Endothelial cell of umbilical vein (primary cell): Measurements from ENCODE around the gene EYS. TPM values are rescaled to one million over a fixed set of nuclear protein-coding genes. Genes with fewer than 3 reads are reported as not detected.
"Not testable (repeated sequence)": the region's sequence is repeated elsewhere in the genome, so short reads cannot be mapped to it uniquely, and the experiment has no call there.

Source experiments
- BruUV-seq: library from RNA; stranded (reverse); fragments of 400-500 nt; replicated peaks from 2 replicates; lab custom pipeline; 2021; lab: Mats Ljungman, UMichigan
- CTCF ChIA-PET: fragments of 300-600, 350-600 bp; sonication (Branson Sonifier 250); formaldehyde crosslinking; loops from one replicate; lab custom pipeline; 2021; ENCODE audit warnings: antibody characterized with exemption, inconsistent platforms; lab: Charles Lee
- POLR2A ChIA-PET: fragments of 300-600, 350-600 bp; sonication (Branson Sonifier 250); formaldehyde crosslinking; loops from one replicate; lab custom pipeline; 2021; ENCODE audit warnings: antibody characterized with exemption, inconsistent platforms; lab: Charles Lee
- DNase-seq: peaks from one replicate; pipeline ENCODE4 v3.0.0-alpha.2; 2011; ENCODE audit warnings: low read depth, low spot score
- FAIRE-seq: peaks from 2 replicates; lab custom pipeline; 2011; peaks lifted over from hg19 to GRCh38; lab: Jason Lieb, UNC
- H2AFZ ChIP-seq: 2 replicates; pipeline ENCODE4 v1.6.0; 2012; ENCODE audit warnings: low read depth, low read length, control low read depth, inconsistent platforms
- H3K27ac ChIP-seq: 2 replicates; pipeline ENCODE4 v1.5.1; 2011; ENCODE audit warnings: low read depth, mild to moderate bottlenecking, control low read depth, low read length, moderate library complexity; ENCODE audit not compliant: insufficient read depth
- H3K27me3 ChIP-seq, 2 experiments: 2 replicates each; pipeline versions ENCODE4 v1.6.0 to v1.6.1; 2011; ENCODE audit warnings: low read length in 2 of 2, mixed read lengths in 1 of 2; ENCODE audit not compliant: control insufficient read depth in 2 of 2, insufficient read depth in 2 of 2
- H3K36me3 ChIP-seq, 2 experiments: 2 replicates in 1 of 2; 3 replicates in 1 of 2; pipeline ENCODE4 v1.5.1; 2011; ENCODE audit warnings: low read length in 2 of 2, mild to moderate bottlenecking in 1 of 2, moderate library complexity in 1 of 2; ENCODE audit not compliant: control insufficient read depth in 2 of 2, insufficient read depth in 2 of 2; ENCODE audit errors: extremely low read depth in 1 of 2
- H3K4me1 ChIP-seq: 3 replicates; pipeline ENCODE4 v1.5.1; 2011; ENCODE audit warnings: mild to moderate bottlenecking, low read length; ENCODE audit not compliant: control insufficient read depth, insufficient read depth; ENCODE audit errors: extremely low read depth
- H3K4me2 ChIP-seq: 2 replicates; pipeline ENCODE4 v1.6.1; 2011; ENCODE audit warnings: low read length, control low read depth, mixed read lengths; ENCODE audit not compliant: insufficient read depth
- H3K4me3 ChIP-seq, 3 experiments: fragments of 200-600 bp in 1 of 3; sonication (generic), shearing (Covaris generic) in 1 of 3; replicated peaks in 1 of 3; 2 replicates each; pipeline ENCODE4 v1.5.1; 2011 to 2016; ENCODE audit warnings: control low read depth in 3 of 3, low read length in 3 of 3, mild to moderate bottlenecking in 2 of 3, inconsistent platforms in 1 of 3, low read depth in 1 of 3, moderate library complexity in 1 of 3; ENCODE audit not compliant: insufficient read depth in 1 of 3
- H3K79me2 ChIP-seq: 2 replicates; pipeline ENCODE4 v1.6.0; 2012; ENCODE audit warnings: low read length, inconsistent platforms; ENCODE audit not compliant: control insufficient read depth, insufficient read depth
- H3K9ac ChIP-seq: replicated peaks from 2 replicates; pipeline ENCODE3; 2011; ENCODE audit warnings: low read length, control low read depth; ENCODE audit not compliant: insufficient read depth; ENCODE audit errors: extremely low read depth
- H3K9me1 ChIP-seq: replicated peaks from 3 replicates; pipeline ENCODE4 v1.6.0; 2011; ENCODE audit warnings: mild to moderate bottlenecking, low read length; ENCODE audit not compliant: control insufficient read depth, insufficient read depth; ENCODE audit errors: extremely low read depth
- H3K9me3 ChIP-seq: replicated peaks from 2 replicates; pipeline ENCODE4 v1.5.1; 2012; ENCODE audit warnings: low read length, inconsistent platforms; ENCODE audit not compliant: control insufficient read depth, insufficient read depth
- H4K20me1 ChIP-seq: replicated peaks from 2 replicates; pipeline ENCODE3; 2011; ENCODE audit warnings: mild to moderate bottlenecking, low read length; ENCODE audit not compliant: control insufficient read depth, insufficient read depth; ENCODE audit errors: extremely low read depth
- EZH2 ChIP-seq: IDR thresholded peaks from 2 replicates; pipeline ENCODE4 v1.6.1; 2012; ENCODE audit warnings: borderline replicate concordance, low read depth, mild to moderate bottlenecking, moderate library complexity, low read length, inconsistent platforms; ENCODE audit not compliant: severe bottlenecking
- FOS ChIP-seq: IDR thresholded peaks from 2 replicates; pipeline ENCODE4 v1.6.1; 2011; ENCODE audit warnings: mild to moderate bottlenecking, low read length, moderate library complexity, borderline replicate concordance; ENCODE audit not compliant: insufficient read depth
- GATA2 ChIP-seq: IDR thresholded peaks from 2 replicates; pipeline ENCODE4 v1.7.0; 2011; ENCODE audit warnings: low read depth, mild to moderate bottlenecking, moderate library complexity, mixed read lengths, low read length; ENCODE audit not compliant: insufficient read length, insufficient read depth
- JUN ChIP-seq: IDR thresholded peaks from 2 replicates; pipeline ENCODE4 v1.6.1; 2011; ENCODE audit warnings: borderline replicate concordance, low read depth; ENCODE audit not compliant: insufficient read length, insufficient read depth
- MYC ChIP-seq: IDR thresholded peaks from one replicate; pipeline ENCODE4 v1.6.1; 2011; ENCODE audit warnings: mild to moderate bottlenecking, low read depth, low read length
- POLR2A ChIP-seq: IDR thresholded peaks from 2 replicates; pipeline ENCODE4 v1.6.1; 2012; ENCODE audit warnings: low read depth, mild to moderate bottlenecking, control low read depth, low read length
- POLR2AphosphoS5 ChIP-seq: IDR thresholded peaks from 2 replicates; pipeline ENCODE4 v1.6.1; 2012; ENCODE audit warnings: low read depth, mild to moderate bottlenecking, control low read depth, low read length, moderate library complexity; ENCODE audit not compliant: insufficient read depth
- dilution Hi-C: fragments of 300-500 bp; cut with MboI; formaldehyde crosslinking; loops from one replicate; pipeline ENCODE4 v1.15.0; 2019; ENCODE audit warnings: low sequenced_read_pairs; ENCODE audit not compliant: extremely low pct_ligation_motif_present
- intact Hi-C: fragments of 100-400 bp; cut with micrococcal nuclease; formaldehyde crosslinking; loops from one replicate; pipeline ENCODE4 v1.10.0; 2022
- polyA plus RNA-seq, 4 experiments: library from polyadenylated mRNA; depleted of rRNA in 3 of 4; stranded (reverse) in 3 of 4; unstranded in 1 of 4; fragments of >200 nt; gene quantifications; 2 replicates each; pipeline versions ENCODE4 v1.2.1 to v1.2.3, GENCODE V29; 2011 to 2012; ENCODE audit warnings: missing spikeins in 1 of 4
- total RNA-seq: library from RNA; stranded (reverse); gene quantifications from 2 replicates; pipeline ENCODE4 v1.2.3, GENCODE V29; 2021
- TF ChIP-seq, protein P1 (sequence below): IDR thresholded peaks from 2 replicates; pipeline ENCODE4 v1.6.1; 2011; ENCODE audit not compliant: insufficient read depth, insufficient read length
- TF ChIP-seq, protein P2 (sequence below), 2 donors: IDR thresholded peaks; 1 replicate in 1 of 2; 2 replicates in 1 of 2; pipeline ENCODE4 v1.5.1; 2011; ENCODE audit warnings: low read length in 2 of 2, mild to moderate bottlenecking in 2 of 2, moderate library complexity in 2 of 2, control low read depth in 1 of 2, inconsistent platforms in 1 of 2, low read depth in 1 of 2; ENCODE audit not compliant: insufficient read depth in 1 of 2; ENCODE audit errors: extremely low read depth in 1 of 2

The EYS gene
- total and polyA plus RNA-seq, 2 donors (not counting 3 experiments of a cell fraction or from before 2014, with no cell fraction given) = 0.01 to 0.27 TPM

GRCh38 chr6:65570340-65570739 lies 136.7 kb downstream of the EYS start:
- no peaks in the 10 kb centered on the region for H4K20me1 ChIP-seq
- intact Hi-C loops (no loop called here), dilution Hi-C loops (no loop called here)
- ChIA-PET CTCF (no interaction called here), POLR2A (no interaction called here)
- no peak overlapping the region for H3K4me3 ChIP-seq
- no peaks in the 10 kb centered on the region for H3K9me3 ChIP-seq
- no peak for DNase-seq
- no TSS peak for BruUV-seq
- TF ChIP-seq, protein P1, sequence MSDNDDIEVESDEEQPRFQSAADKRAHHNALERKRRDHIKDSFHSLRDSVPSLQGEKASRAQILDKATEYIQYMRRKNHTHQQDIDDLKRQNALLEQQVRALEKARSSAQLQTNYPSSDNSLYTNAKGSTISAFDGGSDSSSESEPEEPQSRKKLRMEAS = no peak
- no peaks in the 10 kb centered on the region for H3K9me1 ChIP-seq
- no peak overlapping the region for H3K27ac ChIP-seq
- H3K27me3 ChIP-seq = no peaks in the 10 kb centered on the region
- no peaks in the 10 kb centered on the region for H3K36me3 ChIP-seq
- H3K4me2 ChIP-seq = no peak overlapping the region
- H3K9ac ChIP-seq = no peak overlapping the region
- H2AFZ ChIP-seq = no peak overlapping the region
- no peak for FAIRE-seq
- H3K79me2 ChIP-seq = no peaks in the 10 kb centered on the region
- H3K4me1 ChIP-seq = no peaks in the 10 kb centered on the region

- intact Hi-C loops (no loop called here), dilution Hi-C loops (no loop called here)
- no peaks in the 10 kb centered on the region for H3K4me1 ChIP-seq
- H3K27ac ChIP-seq = no peak overlapping the region
- no peaks in the 10 kb centered on the region for H3K9me3 ChIP-seq
- ChIA-PET CTCF (no interaction called here), POLR2A (no interaction called here)
- FAIRE-seq (no peak), DNase-seq (no peak)
- no peaks in the 10 kb centered on the region for H3K27me3 ChIP-seq
- H3K4me3 ChIP-seq = no peak overlapping the region
- TF ChIP-seq, protein P2, sequence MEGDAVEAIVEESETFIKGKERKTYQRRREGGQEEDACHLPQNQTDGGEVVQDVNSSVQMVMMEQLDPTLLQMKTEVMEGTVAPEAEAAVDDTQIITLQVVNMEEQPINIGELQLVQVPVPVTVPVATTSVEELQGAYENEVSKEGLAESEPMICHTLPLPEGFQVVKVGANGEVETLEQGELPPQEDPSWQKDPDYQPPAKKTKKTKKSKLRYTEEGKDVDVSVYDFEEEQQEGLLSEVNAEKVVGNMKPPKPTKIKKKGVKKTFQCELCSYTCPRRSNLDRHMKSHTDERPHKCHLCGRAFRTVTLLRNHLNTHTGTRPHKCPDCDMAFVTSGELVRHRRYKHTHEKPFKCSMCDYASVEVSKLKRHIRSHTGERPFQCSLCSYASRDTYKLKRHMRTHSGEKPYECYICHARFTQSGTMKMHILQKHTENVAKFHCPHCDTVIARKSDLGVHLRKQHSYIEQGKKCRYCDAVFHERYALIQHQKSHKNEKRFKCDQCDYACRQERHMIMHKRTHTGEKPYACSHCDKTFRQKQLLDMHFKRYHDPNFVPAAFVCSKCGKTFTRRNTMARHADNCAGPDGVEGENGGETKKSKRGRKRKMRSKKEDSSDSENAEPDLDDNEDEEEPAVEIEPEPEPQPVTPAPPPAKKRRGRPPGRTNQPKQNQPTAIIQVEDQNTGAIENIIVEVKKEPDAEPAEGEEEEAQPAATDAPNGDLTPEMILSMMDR (IDR thresholded peaks at IDR 0.05; ENCODE audit: extremely low read depth in 1 of 2, insufficient read depth in 1 of 2, low read depth in 1 of 2, low read length in 2 of 2) = no peak
- TF ChIP-seq POLR2AphosphoS5 = no peak
- TF ChIP-seq EZH2 = no peak
- TF ChIP-seq, protein P1 = no peak
- TF ChIP-seq POLR2A = no peak
- TF ChIP-seq GATA2 = no peak
- no peak for TF ChIP-seq FOS
- TF ChIP-seq JUN = no peak
- no peak for TF ChIP-seq MYC
- no peak overlapping the region for H3K4me2 ChIP-seq
- H2AFZ ChIP-seq = no peak overlapping the region
- no peaks in the 10 kb centered on the region for H3K36me3 ChIP-seq
- no peak overlapping the region for H3K9ac ChIP-seq
- H4K20me1 ChIP-seq = no peaks in the 10 kb centered on the region
- no TSS peak for BruUV-seq
- no peaks in the 10 kb centered on the region for H3K79me2 ChIP-seq
- H3K9me1 ChIP-seq = no peaks in the 10 kb centered on the region
Measured at GRCh38 chr6:65569505-65569904, 137.5 kb downstream of the EYS start.

- CTCF ChIA-PET, H3K9me3 ChIP-seq, FAIRE-seq, H3K4me1 ChIP-seq, H3K27me3 ChIP-seq, intact Hi-C loops, POLR2A ChIA-PET, BruUV-seq, H3K79me2 ChIP-seq, H3K9me1 ChIP-seq, H3K27ac ChIP-seq, H3K36me3 ChIP-seq, H4K20me1 ChIP-seq, dilution Hi-C loops, DNase-seq, H3K4me2 ChIP-seq, H3K9ac ChIP-seq, H3K4me3 ChIP-seq, H2AFZ ChIP-seq: not testable (repeated sequence)
Measured at GRCh38 chr6:65569056-65569455, 138.0 kb downstream of the EYS start.
